Limb (tissue), 2 donors: ENCODE results near the gene DNM2.

Experiments
- DNase-seq, 2 donors: peaks; one replicate each; pipeline ENCODE4 v3.0.0-alpha.2; 2016; ENCODE audit errors: extremely low spot score in 2 of 2

The DNM2 gene

GRCh38 chr19:10690341-10690781, 27.5 kb upstream of the DNM2 start:
- no peak for DNase-seq

- no peak for DNase-seq
These were observed 26.5 kb upstream of the DNM2 start for GRCh38 chr19:10691178-10691881.

GRCh38 chr19:10691883-10692282, 26.0 kb upstream of the DNM2 start:
- no peak for DNase-seq

- no peak for DNase-seq
These were observed 25.1 kb upstream of the DNM2 start for GRCh38 chr19:10692673-10693264.

- DNase-seq = no peak
These were observed 23.1 kb upstream of the DNM2 start for GRCh38 chr19:10694706-10695307.

- peak; percentile 92 for DNase-seq
These were observed 22.2 kb upstream of the DNM2 start for GRCh38 chr19:10695401-10696398.

- DNase-seq = no peak
These were observed 18.1 kb upstream of the DNM2 start for GRCh38 chr19:10699650-10700335.

GRCh38 chr19:10701955-10702525, 15.8 kb upstream of the DNM2 start:
- DNase-seq = no peak

GRCh38 chr19:10706990-10707389, 10.9 kb upstream of the DNM2 start:
- no peak for DNase-seq

GRCh38 chr19:10707440-10707839, 10.4 kb upstream of the DNM2 start:
- no peak for DNase-seq

GRCh38 chr19:10708291-10708690, 9.6 kb upstream of the DNM2 start:
- DNase-seq = no peak

GRCh38 chr19:10712045-10712444, 5.8 kb upstream of the DNM2 start:
- DNase-seq = no peak

GRCh38 chr19:10712754-10713153, 5.1 kb upstream of the DNM2 start:
- DNase-seq = no peak

- DNase-seq = no peak
These were observed 4.6 kb upstream of the DNM2 start for GRCh38 chr19:10713317-10713716.

GRCh38 chr19:10717054-10717355, 874 bp upstream of the DNM2 start:
- no peak for DNase-seq

GRCh38 chr19:10718205-10719196, 622 bp downstream of the DNM2 start:
- no peak for DNase-seq

- DNase-seq = no peak
These were observed 1.6 kb downstream of the DNM2 start for GRCh38 chr19:10719466-10719961.

GRCh38 chr19:10720607-10721125, 2.8 kb downstream of the DNM2 start:
- DNase-seq = no peak

- no peak for DNase-seq
These were observed 5.7 kb downstream of the DNM2 start for GRCh38 chr19:10723591-10723990.
